HepG2 (cell line): ENCODE results near the gene DUS1L. TPM values are rescaled to one million over a fixed set of nuclear protein-coding genes. Genes with fewer than 3 reads are reported as not detected.

Experiments
- CEBPB ChIP-seq: IDR thresholded peaks from 2 replicates; pipeline ENCODE4 v1.6.1; 2011; ENCODE audit warnings: low read depth, low read length, improper control_type of control experiment, borderline replicate concordance
- LCORL ChIP-seq, 2 experiments: fragments of 450-650 bp in 1 of 2; sonication (generic) in 1 of 2; formaldehyde crosslinking in 1 of 2; IDR thresholded peaks; 2 replicates each; pipeline versions ENCODE4 v1.5.0 to v1.6.1; 2017 to 2020; ENCODE audit warnings: antibody characterized with exemption in 1 of 2, missing genetic modification reagents in 1 of 2
- MTF1 ChIP-seq: sonication (generic); formaldehyde crosslinking; IDR thresholded peaks from 2 replicates; pipeline ENCODE4 v1.5.0; 2020; ENCODE audit warnings: missing genetic modification reagents
- RCOR2 ChIP-seq: IDR thresholded peaks from 2 replicates; pipeline ENCODE4 v1.6.1; 2016; ENCODE audit warnings: missing biosample characterization, missing genetic modification reagents
- THAP11 ChIP-seq: IDR thresholded peaks from 2 replicates; pipeline ENCODE4 v1.6.1; 2016; ENCODE audit warnings: missing biosample characterization, missing genetic modification reagents
- TRIM24 ChIP-seq: sonication (generic); formaldehyde crosslinking; IDR thresholded peaks from 2 replicates; pipeline ENCODE4 v1.8.0; 2022; ENCODE audit warnings: mild to moderate bottlenecking, missing genetic modification reagents
- ZNF382 ChIP-seq: sonication (generic); formaldehyde crosslinking; IDR thresholded peaks from 2 replicates; pipeline ENCODE4 v1.5.0; 2020; ENCODE audit warnings: missing genetic modification reagents, mild to moderate bottlenecking, borderline replicate concordance
- ZNF451 ChIP-seq: sonication (generic); formaldehyde crosslinking; IDR thresholded peaks from 2 replicates; pipeline ENCODE4 v1.5.0; 2020; ENCODE audit warnings: mild to moderate bottlenecking, missing genetic modification reagents
- ZNF724P ChIP-seq: sonication (generic); formaldehyde crosslinking; IDR thresholded peaks from 2 replicates; pipeline ENCODE4 v1.8.0; 2022; ENCODE audit warnings: missing genetic modification reagents, borderline replicate concordance
- ZSCAN21 ChIP-seq: sonication (generic); formaldehyde crosslinking; IDR thresholded peaks from 2 replicates; pipeline ENCODE4 v1.8.0; 2022; ENCODE audit warnings: mild to moderate bottlenecking, missing genetic modification reagents, moderate library complexity, borderline replicate concordance
- polyA plus RNA-seq, 8 experiments: library from polyadenylated mRNA; depleted of rRNA in 3 of 8; stranded (reverse) in 7 of 8; unstranded in 1 of 8; fragments of >200 nt; fragmentation: Illumina TruSeq in 4 of 8; extraction: Trizol in 4 of 8; gene quantifications; 2 replicates each; pipeline versions ENCODE4 v1.2.1 to v1.2.3, GENCODE V29; 2011 to 2016; ENCODE audit warnings: low read depth in 4 of 8, missing spikeins in 1 of 8, mixed read lengths in 1 of 8; ENCODE audit not compliant: insufficient read depth in 1 of 8
- total RNA-seq, 5 experiments: library from RNA; depleted of rRNA; stranded (reverse); fragments of >200 nt; fragmentation: Illumina TruSeq; extraction: Trizol; gene quantifications; 2 replicates each; pipeline ENCODE4 v1.2.3, GENCODE V29; 2016; ENCODE audit warnings: low read depth in 1 of 5
- TF ChIP-seq, protein P1 (sequence below): sonication (generic); formaldehyde crosslinking; conservative IDR thresholded peaks from 2 replicates; pipeline ENCODE4 v1.8.0; 2022; ENCODE audit warnings: low read depth, missing genetic modification reagents
- TF ChIP-seq, protein P2 (sequence below): sonication (generic); formaldehyde crosslinking; IDR thresholded peaks from 2 replicates; pipeline ENCODE4 v1.4.0; 2020; ENCODE audit warnings: missing genetic modification reagents, borderline replicate concordance
- TF ChIP-seq, protein P3 (sequence below): IDR thresholded peaks from 2 replicates; pipeline ENCODE4 v1.6.1; 2016; ENCODE audit warnings: missing compliant biosample characterization, missing genetic modification reagents, borderline replicate concordance
- TF ChIP-seq, protein P4 (sequence below), 2 experiments: IDR thresholded peaks; 2 replicates each; pipeline ENCODE4 v1.6.1; 2011 to 2012; ENCODE audit warnings: low read length in 2 of 2, borderline replicate concordance in 1 of 2, low read depth in 1 of 2, mild to moderate bottlenecking in 1 of 2, moderate library complexity in 1 of 2
- TF ChIP-seq, protein P5 (sequence below): sonication (generic); formaldehyde crosslinking; IDR thresholded peaks from 2 replicates; pipeline ENCODE4 v1.9.0; 2021; ENCODE audit warnings: missing genetic modification reagents, borderline replicate concordance

The DUS1L gene
- total and polyA plus RNA-seq, 2 of the 13 experiments (the other 11 are each of a cell fraction or from before 2014, with no cell fraction given), result 81.0 to 109 TPM

GRCh38 chr17:82105882-82106687 is 40.5 kb upstream of the DUS1L start (continued):
- TF ChIP-seq, protein P1, sequence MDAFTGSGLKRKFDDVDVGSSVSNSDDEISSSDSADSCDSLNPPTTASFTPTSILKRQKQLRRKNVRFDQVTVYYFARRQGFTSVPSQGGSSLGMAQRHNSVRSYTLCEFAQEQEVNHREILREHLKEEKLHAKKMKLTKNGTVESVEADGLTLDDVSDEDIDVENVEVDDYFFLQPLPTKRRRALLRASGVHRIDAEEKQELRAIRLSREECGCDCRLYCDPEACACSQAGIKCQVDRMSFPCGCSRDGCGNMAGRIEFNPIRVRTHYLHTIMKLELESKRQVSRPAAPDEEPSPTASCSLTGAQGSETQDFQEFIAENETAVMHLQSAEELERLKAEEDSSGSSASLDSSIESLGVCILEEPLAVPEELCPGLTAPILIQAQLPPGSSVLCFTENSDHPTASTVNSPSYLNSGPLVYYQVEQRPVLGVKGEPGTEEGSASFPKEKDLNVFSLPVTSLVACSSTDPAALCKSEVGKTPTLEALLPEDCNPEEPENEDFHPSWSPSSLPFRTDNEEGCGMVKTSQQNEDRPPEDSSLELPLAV (CRISPR knock-in tag), result no peak
- TF ChIP-seq ZNF382 (CRISPR knock-in tag) (no peak), ZSCAN21 (CRISPR knock-in tag) (peak; percentile 97), THAP11 (CRISPR knock-in tag) (peak; percentile 87), RCOR2 (CRISPR knock-in tag) (0 out of 2 replicates have a peak, but pooled peaks have one; percentile 57), LCORL (IDR thresholded peaks at IDR 0.05) (no peak), LCORL (CRISPR knock-in tag; IDR thresholded peaks at IDR 0.05) (peak; percentile 85), CEBPB (peak; percentile 79), TRIM24 (no peak), ZNF451 (CRISPR knock-in tag) (peak; percentile 86), MTF1 (no peak), ZNF724P (CRISPR knock-in tag) (peak; percentile 76; the same call in 1 of the 2 replicates)
- TF ChIP-seq, protein P2, sequence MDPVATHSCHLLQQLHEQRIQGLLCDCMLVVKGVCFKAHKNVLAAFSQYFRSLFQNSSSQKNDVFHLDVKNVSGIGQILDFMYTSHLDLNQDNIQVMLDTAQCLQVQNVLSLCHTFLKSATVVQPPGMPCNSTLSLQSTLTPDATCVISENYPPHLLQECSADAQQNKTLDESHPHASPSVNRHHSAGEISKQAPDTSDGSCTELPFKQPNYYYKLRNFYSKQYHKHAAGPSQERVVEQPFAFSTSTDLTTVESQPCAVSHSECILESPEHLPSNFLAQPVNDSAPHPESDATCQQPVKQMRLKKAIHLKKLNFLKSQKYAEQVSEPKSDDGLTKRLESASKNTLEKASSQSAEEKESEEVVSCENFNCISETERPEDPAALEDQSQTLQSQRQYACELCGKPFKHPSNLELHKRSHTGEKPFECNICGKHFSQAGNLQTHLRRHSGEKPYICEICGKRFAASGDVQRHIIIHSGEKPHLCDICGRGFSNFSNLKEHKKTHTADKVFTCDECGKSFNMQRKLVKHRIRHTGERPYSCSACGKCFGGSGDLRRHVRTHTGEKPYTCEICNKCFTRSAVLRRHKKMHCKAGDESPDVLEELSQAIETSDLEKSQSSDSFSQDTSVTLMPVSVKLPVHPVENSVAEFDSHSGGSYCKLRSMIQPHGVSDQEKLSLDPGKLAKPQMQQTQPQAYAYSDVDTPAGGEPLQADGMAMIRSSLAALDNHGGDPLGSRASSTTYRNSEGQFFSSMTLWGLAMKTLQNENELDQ (CRISPR knock-in tag), result no peak
- TF ChIP-seq, protein P3, sequence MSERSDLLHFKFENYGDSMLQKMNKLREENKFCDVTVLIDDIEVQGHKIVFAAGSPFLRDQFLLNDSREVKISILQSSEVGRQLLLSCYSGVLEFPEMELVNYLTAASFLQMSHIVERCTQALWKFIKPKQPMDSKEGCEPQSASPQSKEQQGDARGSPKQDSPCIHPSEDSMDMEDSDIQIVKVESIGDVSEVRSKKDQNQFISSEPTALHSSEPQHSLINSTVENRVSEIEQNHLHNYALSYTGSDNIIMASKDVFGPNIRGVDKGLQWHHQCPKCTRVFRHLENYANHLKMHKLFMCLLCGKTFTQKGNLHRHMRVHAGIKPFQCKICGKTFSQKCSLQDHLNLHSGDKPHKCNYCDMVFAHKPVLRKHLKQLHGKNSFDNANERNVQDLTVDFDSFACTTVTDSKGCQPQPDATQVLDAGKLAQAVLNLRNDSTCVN, result peak; percentile 59; the same call in 1 of the 2 replicates
- TF ChIP-seq, protein P4, sequence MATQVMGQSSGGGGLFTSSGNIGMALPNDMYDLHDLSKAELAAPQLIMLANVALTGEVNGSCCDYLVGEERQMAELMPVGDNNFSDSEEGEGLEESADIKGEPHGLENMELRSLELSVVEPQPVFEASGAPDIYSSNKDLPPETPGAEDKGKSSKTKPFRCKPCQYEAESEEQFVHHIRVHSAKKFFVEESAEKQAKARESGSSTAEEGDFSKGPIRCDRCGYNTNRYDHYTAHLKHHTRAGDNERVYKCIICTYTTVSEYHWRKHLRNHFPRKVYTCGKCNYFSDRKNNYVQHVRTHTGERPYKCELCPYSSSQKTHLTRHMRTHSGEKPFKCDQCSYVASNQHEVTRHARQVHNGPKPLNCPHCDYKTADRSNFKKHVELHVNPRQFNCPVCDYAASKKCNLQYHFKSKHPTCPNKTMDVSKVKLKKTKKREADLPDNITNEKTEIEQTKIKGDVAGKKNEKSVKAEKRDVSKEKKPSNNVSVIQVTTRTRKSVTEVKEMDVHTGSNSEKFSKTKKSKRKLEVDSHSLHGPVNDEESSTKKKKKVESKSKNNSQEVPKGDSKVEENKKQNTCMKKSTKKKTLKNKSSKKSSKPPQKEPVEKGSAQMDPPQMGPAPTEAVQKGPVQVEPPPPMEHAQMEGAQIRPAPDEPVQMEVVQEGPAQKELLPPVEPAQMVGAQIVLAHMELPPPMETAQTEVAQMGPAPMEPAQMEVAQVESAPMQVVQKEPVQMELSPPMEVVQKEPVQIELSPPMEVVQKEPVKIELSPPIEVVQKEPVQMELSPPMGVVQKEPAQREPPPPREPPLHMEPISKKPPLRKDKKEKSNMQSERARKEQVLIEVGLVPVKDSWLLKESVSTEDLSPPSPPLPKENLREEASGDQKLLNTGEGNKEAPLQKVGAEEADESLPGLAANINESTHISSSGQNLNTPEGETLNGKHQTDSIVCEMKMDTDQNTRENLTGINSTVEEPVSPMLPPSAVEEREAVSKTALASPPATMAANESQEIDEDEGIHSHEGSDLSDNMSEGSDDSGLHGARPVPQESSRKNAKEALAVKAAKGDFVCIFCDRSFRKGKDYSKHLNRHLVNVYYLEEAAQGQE (IDR thresholded peaks at IDR 0.05; ENCODE audit: borderline replicate concordance in 1 of 2, low read depth in 1 of 2, low read length in 2 of 2), result no peak; a peak in 1 of 4 replicates
- TF ChIP-seq, protein P5, sequence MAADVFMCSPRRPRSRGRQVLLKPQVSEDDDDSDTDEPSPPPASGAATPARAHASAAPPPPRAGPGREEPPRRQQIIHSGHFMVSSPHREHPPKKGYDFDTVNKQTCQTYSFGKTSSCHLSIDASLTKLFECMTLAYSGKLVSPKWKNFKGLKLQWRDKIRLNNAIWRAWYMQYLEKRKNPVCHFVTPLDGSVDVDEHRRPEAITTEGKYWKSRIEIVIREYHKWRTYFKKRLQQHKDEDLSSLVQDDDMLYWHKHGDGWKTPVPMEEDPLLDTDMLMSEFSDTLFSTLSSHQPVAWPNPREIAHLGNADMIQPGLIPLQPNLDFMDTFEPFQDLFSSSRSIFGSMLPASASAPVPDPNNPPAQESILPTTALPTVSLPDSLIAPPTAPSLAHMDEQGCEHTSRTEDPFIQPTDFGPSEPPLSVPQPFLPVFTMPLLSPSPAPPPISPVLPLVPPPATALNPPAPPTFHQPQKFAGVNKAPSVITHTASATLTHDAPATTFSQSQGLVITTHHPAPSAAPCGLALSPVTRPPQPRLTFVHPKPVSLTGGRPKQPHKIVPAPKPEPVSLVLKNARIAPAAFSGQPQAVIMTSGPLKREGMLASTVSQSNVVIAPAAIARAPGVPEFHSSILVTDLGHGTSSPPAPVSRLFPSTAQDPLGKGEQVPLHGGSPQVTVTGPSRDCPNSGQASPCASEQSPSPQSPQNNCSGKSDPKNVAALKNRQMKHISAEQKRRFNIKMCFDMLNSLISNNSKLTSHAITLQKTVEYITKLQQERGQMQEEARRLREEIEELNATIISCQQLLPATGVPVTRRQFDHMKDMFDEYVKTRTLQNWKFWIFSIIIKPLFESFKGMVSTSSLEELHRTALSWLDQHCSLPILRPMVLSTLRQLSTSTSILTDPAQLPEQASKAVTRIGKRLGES, result no peak; the same call in 1 of the 2 replicates
